ENCODE results near the gene PRDX1. TPM values are rescaled to one million over a fixed set of nuclear protein-coding genes. Genes with fewer than 3 reads are reported as not detected.

Gene PRDX1
- total RNA-seq, 1 donor = 249 TPM

- no peak overlapping the region for H3K4me3 ChIP-seq (ENCODE audit: insufficient read depth, low read length)
- H3K27ac ChIP-seq (ENCODE audit: low read depth, low read length) = no peak overlapping the region
- DNase-seq (ENCODE audit: insufficient read length, low spot score, missing footprints) = no peak
- peaks cover 7% of the 10 kb centered on the region for H3K4me1 ChIP-seq (ENCODE audit: insufficient read depth, low read length)
- H3K36me3 ChIP-seq (ENCODE audit: insufficient read depth, low read length) = no peaks in the 10 kb centered on the region
- H3K9me3 ChIP-seq (ENCODE audit: low read depth, low read length) = no peaks in the 10 kb centered on the region
- H4K20me1 ChIP-seq (ENCODE audit: insufficient read depth, low read length) = no peaks in the 10 kb centered on the region
- H3K79me2 ChIP-seq (ENCODE audit: insufficient read depth, low read length) = no peaks in the 10 kb centered on the region
- no peak for TF ChIP-seq CTCF (IDR thresholded peaks at IDR 0.05; ENCODE audit: extremely low read depth, low read depth, low read length)
- H2AFZ ChIP-seq (ENCODE audit: low read length) = no peak overlapping the region
- no peak overlapping the region for H3K4me2 ChIP-seq (ENCODE audit: insufficient read depth, low read length)
- no peaks in the 10 kb centered on the region for H3K27me3 ChIP-seq (ENCODE audit: insufficient read depth, low read length)
These were observed 22.8 kb upstream of the PRDX1 start for GRCh38 chr1:45544530-45544929.

GRCh38 chr1:45543581-45544417, 22.1 kb upstream of the PRDX1 start:
- Histone ChIP-seq H3K9me3 (ENCODE audit: low read depth, low read length) (no peaks in the 10 kb centered on the region), H3K79me2 (ENCODE audit: insufficient read depth, low read length) (no peaks in the 10 kb centered on the region), H4K20me1 (ENCODE audit: insufficient read depth, low read length) (no peaks in the 10 kb centered on the region), H3K4me3 (ENCODE audit: insufficient read depth, low read length) (peak overlapping the region; percentile 55), H2AFZ (ENCODE audit: low read length) (peak overlapping the region; percentile 75), H3K4me1 (ENCODE audit: insufficient read depth, low read length) (peaks cover 7% of the 10 kb centered on the region), H3K4me2 (ENCODE audit: insufficient read depth, low read length) (peak overlapping the region; percentile 84), H3K27ac (ENCODE audit: low read depth, low read length) (no peak overlapping the region), H3K36me3 (ENCODE audit: insufficient read depth, low read length) (no peaks in the 10 kb centered on the region), H3K27me3 (ENCODE audit: insufficient read depth, low read length) (no peaks in the 10 kb centered on the region)
- TF ChIP-seq CTCF (IDR thresholded peaks at IDR 0.05; ENCODE audit: extremely low read depth, low read depth, low read length) = no peak
- no peak for DNase-seq (ENCODE audit: insufficient read length, low spot score, missing footprints)

GRCh38 chr1:45542591-45542990, 20.9 kb upstream of the PRDX1 start:
- Histone ChIP-seq H4K20me1 (ENCODE audit: insufficient read depth, low read length) (no peaks in the 10 kb centered on the region), H3K4me3 (ENCODE audit: insufficient read depth, low read length) (no peak overlapping the region), H2AFZ (ENCODE audit: low read length) (no peak overlapping the region), H3K4me1 (ENCODE audit: insufficient read depth, low read length) (peaks cover 7% of the 10 kb centered on the region), H3K27ac (ENCODE audit: low read depth, low read length) (no peak overlapping the region), H3K79me2 (ENCODE audit: insufficient read depth, low read length) (no peaks in the 10 kb centered on the region), H3K36me3 (ENCODE audit: insufficient read depth, low read length) (no peaks in the 10 kb centered on the region), H3K9me3 (ENCODE audit: low read depth, low read length) (no peaks in the 10 kb centered on the region), H3K27me3 (ENCODE audit: insufficient read depth, low read length) (no peaks in the 10 kb centered on the region), H3K4me2 (ENCODE audit: insufficient read depth, low read length) (no peak overlapping the region)
- no peak for DNase-seq (ENCODE audit: insufficient read length, low spot score, missing footprints)
- TF ChIP-seq CTCF (IDR thresholded peaks at IDR 0.05; ENCODE audit: extremely low read depth, low read depth, low read length) = no peak

DNA sequence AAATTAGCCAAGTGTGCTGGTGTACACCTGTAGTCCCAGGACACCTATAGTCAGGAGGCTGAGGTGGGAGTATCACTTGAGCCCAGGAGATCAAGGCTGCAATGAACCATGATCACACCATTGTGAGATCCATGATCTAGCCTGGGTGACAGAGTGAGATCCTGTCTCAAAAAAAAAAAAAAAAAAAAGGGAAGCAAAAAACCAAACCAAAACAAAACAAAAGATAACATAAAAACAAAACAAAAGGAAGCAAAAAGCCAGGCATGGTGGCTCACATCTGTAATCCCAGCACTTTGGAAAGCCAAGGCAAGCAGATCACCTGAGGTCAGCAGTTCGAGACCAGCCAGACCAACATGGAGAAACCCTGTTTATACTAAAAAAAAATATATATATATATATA, 19.5 kb upstream of the PRDX1 start:
- Histone ChIP-seq H3K9me3 (ENCODE audit: low read depth, low read length) (no peaks in the 10 kb centered on the region), H3K36me3 (ENCODE audit: insufficient read depth, low read length) (no peaks in the 10 kb centered on the region), H2AFZ (ENCODE audit: low read length) (no peak overlapping the region), H3K4me3 (ENCODE audit: insufficient read depth, low read length) (no peak overlapping the region), H4K20me1 (ENCODE audit: insufficient read depth, low read length) (no peaks in the 10 kb centered on the region), H3K27me3 (ENCODE audit: insufficient read depth, low read length) (no peaks in the 10 kb centered on the region), H3K4me2 (ENCODE audit: insufficient read depth, low read length) (no peak overlapping the region), H3K4me1 (ENCODE audit: insufficient read depth, low read length) (peaks cover 7% of the 10 kb centered on the region), H3K27ac (ENCODE audit: low read depth, low read length) (no peak overlapping the region), H3K79me2 (ENCODE audit: insufficient read depth, low read length) (no peaks in the 10 kb centered on the region)
- no peak for DNase-seq (ENCODE audit: insufficient read length, low spot score, missing footprints)
- TF ChIP-seq CTCF (IDR thresholded peaks at IDR 0.05; ENCODE audit: extremely low read depth, low read depth, low read length) = no peak
